ENCODE results near the gene SRD5A1.

SRD5A1 gene

DNA sequence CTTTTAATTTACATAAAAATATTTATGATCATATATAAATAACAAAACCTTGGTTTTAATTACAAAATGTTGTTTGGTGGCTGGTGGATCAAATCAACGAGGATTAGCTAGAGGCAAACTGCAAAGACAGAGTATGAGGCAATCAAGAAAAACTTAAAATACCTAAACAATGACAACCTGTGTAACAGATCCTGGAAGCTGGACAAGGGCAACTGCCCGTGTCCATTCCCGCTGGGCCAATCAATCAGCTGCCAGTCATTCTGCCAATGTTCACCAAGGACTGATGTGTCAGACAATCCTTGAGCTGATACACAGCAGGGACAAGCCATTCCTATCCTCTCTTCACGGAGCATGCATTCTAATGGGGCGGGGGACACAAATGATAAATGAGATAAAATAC, 76.8 kb downstream of the SRD5A1 start:
- CTCF ChIA-PET: interaction anchor here (0.7 kb wide), 1 partner anchor 35 kb away, joined by 3 read pairs; no protein-coding TSS in a partner anchor
- no peak for DNase-seq (ENCODE audit: low read depth, low spot score)
- POLR2A ChIA-PET: no interaction called here
- H3K4me3 ChIP-seq (ENCODE audit: low read depth, low read length): no peak overlapping the region
- TF ChIP-seq CTCF (IDR thresholded peaks at IDR 0.05; ENCODE audit: insufficient read depth, low read length, missing control alignments): no peak

- ChIA-PET CTCF (interaction anchor here (0.7 to 1.3 kb wide), 2 partner anchors 35 to 76 kb away, joined by 3 to 4 read pairs; no protein-coding TSS in a partner anchor), POLR2A (interaction anchor here (0.5 to 2.4 kb wide), 2 partner anchors 11 to 77 kb away, joined by 3 to 14 read pairs; partner anchors contain the start of genes NSUN2 and SRD5A1)
- no peak overlapping the region for H3K4me3 ChIP-seq (ENCODE audit: low read depth, low read length)
- DNase-seq (ENCODE audit: low read depth, low spot score): no peak
- no peak for TF ChIP-seq CTCF (IDR thresholded peaks at IDR 0.05; ENCODE audit: insufficient read depth, low read length, missing control alignments)
Measured at GRCh38 chr5:6710551-6711318, 77.5 kb downstream of the SRD5A1 start.

DNA sequence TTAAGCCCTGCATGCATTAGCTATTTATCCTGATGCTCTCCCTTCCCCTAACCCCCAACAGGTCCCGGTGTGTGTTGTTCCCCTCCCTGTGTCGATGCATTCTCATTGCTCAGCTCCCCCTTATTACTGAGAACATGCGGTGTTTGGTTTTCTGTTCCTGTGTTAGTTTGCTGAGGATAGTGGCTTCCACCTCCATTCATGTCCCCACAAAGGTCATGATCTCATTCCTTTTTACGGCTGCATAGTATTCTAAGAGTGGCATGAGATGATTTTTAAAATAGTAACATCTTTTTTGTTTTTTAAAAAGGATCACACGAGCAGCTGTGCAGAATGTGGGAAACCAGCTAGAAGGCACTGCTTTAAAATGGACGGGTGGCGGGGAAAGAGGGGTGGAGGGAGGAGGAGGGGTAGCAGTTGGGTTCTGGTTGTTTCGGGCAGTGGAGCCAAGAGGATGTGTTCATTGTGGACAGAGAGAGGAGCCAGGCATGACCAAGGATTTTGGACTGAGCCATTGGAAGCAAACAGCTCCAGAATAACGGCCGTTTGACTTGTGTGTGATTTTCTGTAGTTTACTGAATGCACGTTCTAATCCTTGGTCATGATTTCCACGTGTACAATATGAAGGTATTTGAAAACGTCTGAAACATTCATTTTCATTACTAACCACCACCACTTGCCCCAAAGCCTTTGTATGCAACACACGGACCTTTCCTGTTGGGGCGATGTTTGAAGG, 78.3 kb downstream of the SRD5A1 start:
- no peak for TF ChIP-seq CTCF (IDR thresholded peaks at IDR 0.05; ENCODE audit: insufficient read depth, low read length, missing control alignments)
- CTCF ChIA-PET: interaction anchor here (1.3 kb wide), 1 partner anchor 76 kb away, joined by 4 read pairs; no protein-coding TSS in a partner anchor
- peak overlapping the region; percentile 76 for H3K4me3 ChIP-seq (ENCODE audit: low read depth, low read length)
- POLR2A ChIA-PET: interaction anchor here (0.5 to 2.4 kb wide), 2 partner anchors 12 to 78 kb away, joined by 3 to 14 read pairs; partner anchors contain the start of genes NSUN2 and SRD5A1
- DNase-seq (ENCODE audit: low read depth, low spot score): no peak

- POLR2A ChIA-PET: interaction anchor here (1.2 to 2.4 kb wide), 3 partner anchors 21 to 79 kb away, joined by 3 to 14 read pairs (median 5); partner anchors contain the start of genes NSUN2 and SRD5A1
- no peak for DNase-seq (ENCODE audit: low read depth, low spot score)
- peak overlapping the region; percentile 76 for H3K4me3 ChIP-seq (ENCODE audit: low read depth, low read length)
- TF ChIP-seq CTCF (IDR thresholded peaks at IDR 0.05; ENCODE audit: insufficient read depth, low read length, missing control alignments): no peak
- CTCF ChIA-PET: interaction anchor here (1.3 kb wide), 1 partner anchor 77 kb away, joined by 4 read pairs; no protein-coding TSS in a partner anchor
Measured at GRCh38 chr5:6712142-6712576, 78.9 kb downstream of the SRD5A1 start.

GRCh38 chr5:6712577-6713273, 79.5 kb downstream of the SRD5A1 start:
- DNase-seq (ENCODE audit: low read depth, low spot score): peak; percentile 67
- CTCF ChIA-PET: no interaction called here
- H3K4me3 ChIP-seq (ENCODE audit: low read depth, low read length): peak overlapping the region; percentile 76
- POLR2A ChIA-PET: interaction anchor here (1.2 to 2.4 kb wide), 3 partner anchors 20 to 79 kb away, joined by 3 to 14 read pairs (median 5); partner anchors contain the start of genes NSUN2 and SRD5A1
- no peak for TF ChIP-seq CTCF (IDR thresholded peaks at IDR 0.05; ENCODE audit: insufficient read depth, low read length, missing control alignments)
